ENCODE data around the gene ZCCHC4.

ZCCHC4 gene

GRCh38 chr4:25402521-25402920 is 89.9 kb downstream of the ZCCHC4 start:
- Histone ChIP-seq H3K27me3 (ENCODE audit: insufficient read depth, low read length, poor library complexity) (no peaks in the 10 kb centered on the region), H3K9me3 (ENCODE audit: insufficient read depth, low read length, severe bottlenecking) (no peaks in the 10 kb centered on the region), H3K4me2 (ENCODE audit: insufficient read depth, low read length) (no peak overlapping the region), H3K27ac (ENCODE audit: low read length) (no peak overlapping the region), H3K4me1 (ENCODE audit: insufficient read depth, low read length) (no peaks in the 10 kb centered on the region), H3K9ac (ENCODE audit: low read depth, low read length) (no peak overlapping the region), H4K20me1 (ENCODE audit: insufficient read depth, low read length) (no peaks in the 10 kb centered on the region), H3K79me2 (ENCODE audit: insufficient read depth, low read length) (no peaks in the 10 kb centered on the region), H3K36me3 (ENCODE audit: insufficient read depth, low read length) (peaks cover 88% of the 10 kb centered on the region), H2AFZ (ENCODE audit: low read depth, low read length) (no peak overlapping the region), H3K4me3 (ENCODE audit: low read depth in 1 of 2, low read length in 2 of 2) (no peak overlapping the region)
- no peak for ATAC-seq (ENCODE audit: insufficient read depth, low read depth)
- no peak for TF ChIP-seq EZH2 (IDR thresholded peaks at IDR 0.05; ENCODE audit: borderline replicate concordance, low read depth, low read length, severe bottlenecking)
- no peak for TF ChIP-seq CTCF (IDR thresholded peaks at IDR 0.05; ENCODE audit: borderline replicate concordance, extremely low read depth, low read length, poor library complexity, severe bottlenecking)
- no peak for DNase-seq

- DNase-seq (no peak), ATAC-seq (ENCODE audit: insufficient read depth, low read depth) (no peak)
- TF ChIP-seq EZH2 (IDR thresholded peaks at IDR 0.05; ENCODE audit: borderline replicate concordance, low read depth, low read length, severe bottlenecking): no peak
- no peak for TF ChIP-seq CTCF (IDR thresholded peaks at IDR 0.05; ENCODE audit: borderline replicate concordance, extremely low read depth, low read length, poor library complexity, severe bottlenecking)
- no peaks in the 10 kb centered on the region for H3K27me3 ChIP-seq (ENCODE audit: insufficient read depth, low read length, poor library complexity)
- H3K27ac ChIP-seq (ENCODE audit: low read length): no peak overlapping the region
- no peak overlapping the region for H3K4me2 ChIP-seq (ENCODE audit: insufficient read depth, low read length)
- H3K9ac ChIP-seq (ENCODE audit: low read depth, low read length): no peak overlapping the region
- no peaks in the 10 kb centered on the region for H3K79me2 ChIP-seq (ENCODE audit: insufficient read depth, low read length)
- H3K4me1 ChIP-seq (ENCODE audit: insufficient read depth, low read length): no peaks in the 10 kb centered on the region
- H3K4me3 ChIP-seq (ENCODE audit: low read depth in 1 of 2, low read length in 2 of 2): no peak overlapping the region
- H3K36me3 ChIP-seq (ENCODE audit: insufficient read depth, low read length): peaks cover 80% of the 10 kb centered on the region
- no peaks in the 10 kb centered on the region for H4K20me1 ChIP-seq (ENCODE audit: insufficient read depth, low read length)
- no peak overlapping the region for H2AFZ ChIP-seq (ENCODE audit: low read depth, low read length)
- H3K9me3 ChIP-seq (ENCODE audit: insufficient read depth, low read length, severe bottlenecking): no peaks in the 10 kb centered on the region
Observed at GRCh38 chr4:25403699-25404098, 91.1 kb downstream of the ZCCHC4 start.

- no peaks in the 10 kb centered on the region for H3K4me1 ChIP-seq (ENCODE audit: insufficient read depth, low read length)
- H3K27ac ChIP-seq (ENCODE audit: low read length): no peak overlapping the region
Observed at GRCh38 chr4:25405453-25405852, 92.9 kb downstream of the ZCCHC4 start.

More at GRCh38 chr4:25405453-25405852, 92.9 kb downstream of the ZCCHC4 start:
- no peaks in the 10 kb centered on the region for H4K20me1 ChIP-seq (ENCODE audit: insufficient read depth, low read length)
- peaks cover 82% of the 10 kb centered on the region for H3K36me3 ChIP-seq (ENCODE audit: insufficient read depth, low read length)
- H3K27me3 ChIP-seq (ENCODE audit: insufficient read depth, low read length, poor library complexity): no peaks in the 10 kb centered on the region
- DNase-seq: no peak
- no peak for TF ChIP-seq EZH2 (IDR thresholded peaks at IDR 0.05; ENCODE audit: borderline replicate concordance, low read depth, low read length, severe bottlenecking)
- TF ChIP-seq CTCF (IDR thresholded peaks at IDR 0.05; ENCODE audit: borderline replicate concordance, extremely low read depth, low read length, poor library complexity, severe bottlenecking): no peak
- H2AFZ ChIP-seq (ENCODE audit: low read depth, low read length): no peak overlapping the region
- no peak for ATAC-seq (ENCODE audit: insufficient read depth, low read depth)
- no peaks in the 10 kb centered on the region for H3K9me3 ChIP-seq (ENCODE audit: insufficient read depth, low read length, severe bottlenecking)
- no peak overlapping the region for H3K4me2 ChIP-seq (ENCODE audit: insufficient read depth, low read length)
- H3K4me3 ChIP-seq (ENCODE audit: low read depth in 1 of 2, low read length in 2 of 2): no peak overlapping the region
- no peaks in the 10 kb centered on the region for H3K79me2 ChIP-seq (ENCODE audit: insufficient read depth, low read length)
- no peak overlapping the region for H3K9ac ChIP-seq (ENCODE audit: low read depth, low read length)
